Measurements from ENCODE around the gene BAZ2B.
"Not testable (repeated sequence)": the region's sequence is repeated elsewhere in the genome, so short reads cannot be mapped to it uniquely, and the experiment has no call there.

The BAZ2B gene

GRCh38 chr2:159402790-159403189 is 213.6 kb downstream of the BAZ2B start:
- DNase-seq, result no peak

GRCh38 chr2:159402160-159402559 is 214.2 kb downstream of the BAZ2B start:
- DNase-seq, result not testable (repeated sequence)

GRCh38 chr2:159399716-159400415 is 216.5 kb downstream of the BAZ2B start:
- no peak for DNase-seq

DNA sequence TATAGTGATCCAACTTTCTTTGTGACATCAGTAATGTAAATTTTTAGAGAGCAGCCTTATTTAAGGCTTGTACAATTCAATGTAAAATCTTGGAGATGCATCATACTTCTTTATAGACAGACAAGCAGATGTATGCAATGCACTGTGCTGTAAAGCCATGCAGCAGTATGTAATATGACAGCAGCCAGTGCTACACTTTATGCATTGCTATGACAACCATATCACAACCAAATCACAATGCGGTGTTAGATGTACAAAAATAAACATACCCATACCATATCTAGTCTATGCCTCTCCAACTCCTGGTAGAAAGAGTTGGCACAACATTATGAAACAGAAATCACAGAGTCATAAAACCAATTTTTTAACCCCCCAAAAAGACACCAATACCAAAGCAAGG is 219.5 kb downstream of the BAZ2B start:
- DNase-seq, result no peak

- DNase-seq, result no peak
These were observed 233.8 kb downstream of the BAZ2B start for GRCh38 chr2:159382447-159383028.

DNA sequence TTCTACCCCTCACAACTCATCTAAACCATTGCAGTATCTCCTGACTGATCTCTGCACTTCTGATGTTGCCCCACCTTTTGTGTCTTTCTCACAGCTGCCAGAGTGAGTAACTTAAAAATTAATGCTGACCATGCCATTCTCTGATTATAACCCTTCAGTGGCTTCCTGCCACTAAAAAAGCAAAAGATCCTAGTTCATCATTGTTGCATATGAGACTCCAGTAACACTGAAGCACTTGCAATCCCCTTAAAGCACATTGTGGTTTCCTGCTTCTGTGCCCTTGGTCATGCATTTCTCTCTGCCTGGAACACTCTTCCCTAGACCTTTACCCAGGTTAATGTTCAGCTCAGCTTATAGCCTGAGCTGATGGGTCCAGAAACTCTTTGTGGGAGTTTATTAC is 234.8 kb downstream of the BAZ2B start:
- no peak for DNase-seq

DNA sequence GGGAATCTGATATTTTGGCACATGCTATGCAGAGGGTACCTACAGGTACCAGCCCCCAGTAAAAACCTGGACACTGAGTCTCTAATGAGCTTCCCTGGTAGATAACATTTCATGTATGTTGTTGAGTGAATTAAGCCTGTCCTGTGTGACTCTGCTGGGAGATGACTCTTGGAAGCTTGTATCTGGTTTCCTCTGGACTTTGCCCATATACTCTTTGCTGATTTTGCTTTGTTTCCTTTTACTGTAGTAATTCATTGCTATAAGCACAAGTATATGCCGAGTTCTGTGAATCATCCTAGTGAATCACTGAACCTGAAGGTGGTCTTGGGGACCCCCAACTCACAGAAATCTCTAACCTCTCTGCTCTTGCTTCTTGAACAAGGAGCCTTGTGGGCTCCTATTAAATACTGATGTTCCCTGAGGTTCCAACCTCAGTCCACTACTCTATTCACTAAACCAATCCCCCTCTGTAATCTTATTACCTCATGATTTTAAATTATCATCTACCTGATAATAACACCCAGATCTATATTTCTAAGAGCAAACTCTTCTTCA is 235.6 kb downstream of the BAZ2B start:
- DNase-seq, result no peak

DNA sequence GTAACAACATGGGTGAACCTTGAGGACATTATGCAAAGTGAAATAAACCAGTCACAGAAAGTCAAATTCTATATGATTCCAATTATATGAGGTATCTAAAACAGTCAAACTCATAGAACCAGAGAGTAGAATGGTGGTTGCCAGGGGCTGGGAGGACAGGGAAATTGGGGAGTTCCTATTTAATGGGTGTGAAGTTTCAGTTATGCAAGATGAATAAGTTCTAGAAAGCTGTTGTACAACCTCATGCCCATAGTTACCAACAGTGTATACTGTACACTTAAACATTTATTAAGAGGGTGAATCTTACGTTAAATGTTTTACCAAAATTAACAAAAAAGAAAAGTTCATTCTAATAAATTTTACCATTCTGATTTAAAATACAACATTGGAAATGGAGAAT is 237.2 kb downstream of the BAZ2B start:
- DNase-seq, result no peak

GRCh38 chr2:159375241-159375640 is 241.1 kb downstream of the BAZ2B start:
- no peak for DNase-seq

- DNase-seq, result no peak
These were observed 244.8 kb downstream of the BAZ2B start for GRCh38 chr2:159371506-159371905.

DNA sequence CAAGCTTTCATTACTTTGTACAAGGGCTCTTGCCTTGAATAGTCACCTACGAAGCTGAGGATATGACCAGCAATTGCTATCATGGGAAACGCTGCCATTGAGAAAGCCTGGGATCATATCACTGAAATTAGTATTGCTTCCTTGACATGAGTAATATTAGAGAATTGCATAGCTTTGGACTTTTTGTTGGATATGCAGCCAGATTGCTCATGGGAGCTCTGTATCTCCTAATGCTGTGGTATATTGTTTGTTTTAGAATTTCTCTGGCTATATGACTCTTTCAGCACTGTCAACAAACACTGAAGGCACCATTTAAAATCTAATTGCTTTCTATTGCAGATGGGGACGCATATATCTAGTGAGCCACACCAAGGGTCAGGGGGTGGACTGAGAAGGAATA is 249.8 kb downstream of the BAZ2B start:
- peak; percentile 12 to 38 for DNase-seq

GRCh38 chr2:159362816-159363251 is 253.5 kb downstream of the BAZ2B start:
- DNase-seq, result peak; percentile 89 to 92

GRCh38 chr2:159362094-159362493 is 254.3 kb downstream of the BAZ2B start:
- no peak for DNase-seq

GRCh38 chr2:159361603-159362002 is 254.7 kb downstream of the BAZ2B start:
- DNase-seq, result not testable (repeated sequence)

- DNase-seq, result no peak
These were observed 260.2 kb downstream of the BAZ2B start for GRCh38 chr2:159356053-159356554.

DNA sequence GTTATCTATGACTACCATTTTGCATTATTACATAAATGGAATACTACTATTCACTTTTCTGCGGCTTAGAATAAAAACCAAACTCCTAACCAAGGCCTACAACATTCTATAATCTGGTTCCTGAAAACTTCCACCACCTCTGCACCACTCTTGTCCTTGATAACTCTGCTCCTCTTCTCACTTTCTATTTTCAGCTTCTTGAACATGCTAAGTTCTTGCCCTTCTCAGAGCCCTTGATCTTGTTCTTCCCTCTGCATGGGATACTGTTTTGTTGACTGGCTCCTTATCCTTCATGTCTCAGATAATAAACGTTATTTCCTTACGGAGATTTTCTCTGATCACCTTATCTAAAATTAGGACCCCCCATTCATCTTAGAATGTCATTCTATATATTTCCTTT is 264.4 kb downstream of the BAZ2B start:
- DNase-seq, result no peak

- DNase-seq, result no peak
These were observed 266.6 kb downstream of the BAZ2B start for GRCh38 chr2:159349674-159350299.

GRCh38 chr2:159326569-159327255 is 289.6 kb downstream of the BAZ2B start:
- DNase-seq, result peak; percentile 81 to 85

- no peak for DNase-seq
These were observed 293.9 kb downstream of the BAZ2B start for GRCh38 chr2:159322419-159322818.

DNA sequence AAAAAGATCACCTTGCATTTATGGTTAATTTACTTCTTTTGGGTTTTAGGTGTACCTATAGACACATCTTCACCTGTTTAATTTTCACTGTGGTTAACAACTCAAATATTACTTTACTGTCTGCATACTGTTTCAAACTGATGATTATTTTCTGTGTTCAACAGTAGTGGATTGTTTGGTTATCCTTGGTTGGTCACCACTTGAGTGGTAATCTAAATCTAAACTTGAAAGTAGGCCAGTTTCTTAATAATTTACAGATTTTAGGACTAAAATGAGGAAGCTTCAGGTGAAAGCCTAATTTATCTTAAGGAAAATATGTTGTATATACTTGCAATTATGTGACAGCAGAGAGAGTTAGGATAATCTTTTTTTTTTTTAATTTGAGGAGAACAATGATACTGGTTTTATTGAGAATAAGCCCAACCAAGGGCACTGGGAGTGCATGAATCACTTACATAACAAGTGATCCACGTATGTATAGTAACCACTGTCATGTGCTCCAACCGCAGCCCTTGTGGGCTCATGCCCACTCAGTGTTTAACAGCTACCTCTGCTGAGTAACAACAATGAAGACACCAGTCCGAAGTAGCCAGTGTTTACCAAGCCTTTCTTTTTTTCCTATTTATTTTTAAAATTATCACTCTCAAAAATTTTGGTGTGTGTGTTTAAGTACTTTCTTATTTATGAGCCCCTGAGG is 298.8 kb downstream of the BAZ2B start:
- peak in 1 of 2 donors; percentile 3 for DNase-seq

DNA sequence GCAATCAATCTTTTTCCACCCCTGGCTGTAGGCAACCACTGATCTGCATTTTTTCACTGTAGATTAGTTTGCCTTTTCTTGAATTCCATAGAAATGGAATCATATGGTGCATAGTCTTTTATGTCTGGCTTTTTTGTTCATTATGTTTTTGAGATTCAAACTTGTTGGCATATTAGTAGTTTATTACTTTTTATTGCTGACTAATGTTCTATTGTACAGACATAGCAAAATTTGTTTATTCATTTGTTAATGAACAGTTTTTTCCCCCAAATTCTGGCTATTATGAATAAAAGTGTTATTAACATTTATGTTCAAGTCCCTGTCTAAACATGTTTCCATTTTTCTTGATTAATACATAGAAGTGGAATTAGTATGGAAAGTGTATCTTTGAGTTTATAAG is 308.4 kb downstream of the BAZ2B start:
- DNase-seq, result no peak

DNA sequence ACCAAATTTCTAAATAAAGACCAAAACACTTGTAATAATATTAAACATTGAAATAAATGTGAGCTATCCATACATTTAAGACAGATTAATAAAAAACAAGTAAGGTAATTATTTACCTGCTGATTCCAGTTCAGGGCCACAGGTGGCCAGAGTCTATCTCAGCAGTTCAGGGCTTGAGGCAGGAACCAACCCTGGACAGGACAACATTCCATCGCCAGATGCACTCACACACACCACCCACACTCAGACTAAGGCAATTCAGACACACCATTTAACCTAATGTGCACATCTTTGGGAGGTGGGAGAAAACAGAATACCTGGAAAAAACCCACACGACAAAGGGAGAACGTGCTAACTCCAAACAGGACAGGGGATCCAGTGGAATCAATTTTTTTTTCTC is 315.8 kb downstream of the BAZ2B start:
- no peak for DNase-seq

- no peak for DNase-seq
These were observed 317.4 kb downstream of the BAZ2B start for GRCh38 chr2:159298967-159299366.

Data from inflammatory macrophage treated with lipopolysaccharide for 1 hour (primary cell).